GM10266 (cell line): ENCODE data around the gene PMM2.
"Not testable (repeated sequence)": the region's sequence is repeated elsewhere in the genome, so short reads cannot be mapped to it uniquely, and the experiment has no call there.

ENCODE experiments used
- DNase-seq: peaks from one replicate; pipeline ENCODE4 v3.0.0; 2012; ENCODE audit errors: extremely low spot score
- CTCF ChIP-seq: IDR thresholded peaks from 2 replicates; pipeline ENCODE4 v1.5.1; 2012; ENCODE audit warnings: mild to moderate bottlenecking, low read depth; ENCODE audit not compliant: control insufficient read depth, insufficient read depth; ENCODE audit errors: missing control alignments

Gene PMM2

DNA sequence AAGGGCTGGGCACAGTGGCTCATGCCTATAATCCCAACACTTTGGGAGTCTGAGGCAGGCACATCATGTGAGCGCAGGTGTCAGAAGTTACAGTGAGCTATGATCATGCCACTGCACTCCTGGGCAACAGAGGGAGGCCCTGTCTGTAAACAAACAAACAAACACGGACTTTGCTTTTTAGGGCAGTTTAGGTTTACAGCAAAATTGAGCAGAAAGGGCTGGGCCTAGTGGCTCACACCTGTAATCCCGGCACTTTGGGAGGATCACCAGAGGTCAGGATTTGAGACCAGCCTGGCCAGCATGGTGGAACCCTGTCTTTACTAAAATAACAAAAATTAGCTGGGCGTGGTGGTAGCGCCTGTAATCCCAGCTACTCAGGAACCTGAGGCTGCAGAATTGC lies 74.4 kb downstream of the PMM2 start:
- TF ChIP-seq CTCF = no peak
- no peak for DNase-seq

GRCh38 chr16:8872967-8873865 lies 75.6 kb downstream of the PMM2 start:
- no peak for TF ChIP-seq CTCF
- DNase-seq = no peak

- not testable (repeated sequence) for DNase-seq
Measured at GRCh38 chr16:8873866-8874195, 76.2 kb downstream of the PMM2 start.

DNA sequence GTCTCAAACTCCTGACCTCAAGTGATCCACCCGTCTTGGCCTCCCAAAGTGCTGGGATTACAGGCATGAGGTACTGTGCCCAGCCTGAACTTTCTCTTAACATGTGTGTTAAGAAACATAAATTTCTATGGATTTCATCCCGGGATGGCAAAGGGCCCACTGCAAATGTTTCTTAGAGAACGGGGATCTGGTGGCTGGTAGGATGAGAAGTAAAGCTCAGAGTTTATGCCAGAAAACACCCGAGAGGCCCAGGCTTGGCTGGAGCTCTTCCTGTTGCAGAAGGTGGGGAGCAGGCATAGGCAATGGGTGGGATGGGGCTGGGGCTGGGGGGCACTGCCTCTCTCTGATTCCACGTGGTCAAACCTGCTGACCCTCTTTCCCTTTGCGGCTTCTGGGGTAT lies 76.7 kb downstream of the PMM2 start:
- TF ChIP-seq CTCF = no peak
- no peak for DNase-seq

DNA sequence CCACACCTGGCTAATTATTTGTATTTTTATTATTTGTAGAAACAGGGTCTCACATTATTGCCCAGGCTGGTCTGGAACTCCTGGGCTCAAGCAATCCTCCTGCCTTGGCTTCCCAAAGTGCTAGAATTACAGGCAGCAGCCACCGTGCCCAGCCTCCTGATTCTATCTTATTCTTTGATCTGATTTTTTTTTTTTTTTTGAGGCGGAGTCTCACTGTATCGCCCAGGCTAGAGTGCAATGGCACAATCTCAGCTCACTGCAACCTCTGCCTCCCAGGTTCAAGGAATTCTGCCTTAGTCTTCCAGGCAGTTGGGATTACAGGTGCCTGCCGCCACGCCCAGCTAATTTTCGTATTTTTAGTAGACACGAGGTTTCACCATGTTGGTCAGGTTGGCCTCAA lies 77.7 kb downstream of the PMM2 start:
- not testable (repeated sequence) for DNase-seq

- no peak for DNase-seq
- no peak for TF ChIP-seq CTCF
Measured at GRCh38 chr16:8877894-8878522, 80.4 kb downstream of the PMM2 start.

GRCh38 chr16:8878523-8878911 lies 80.9 kb downstream of the PMM2 start:
- TF ChIP-seq CTCF = no peak
- DNase-seq = no peak

- no peak for TF ChIP-seq CTCF
- DNase-seq = no peak
Measured at GRCh38 chr16:8880839-8881510, 83.3 kb downstream of the PMM2 start.
